Prostate gland (tissue), 2 donors: ENCODE results near the gene FARP2.

Experiments used
- POLR2A ChIP-seq: fragments of 450-650 bp; IDR thresholded peaks from one replicate; pipeline ENCODE4 v1.6.1; 2016; ENCODE audit warnings: antibody characterized with exemption, mild to moderate bottlenecking
- POLR2AphosphoS5 ChIP-seq: sonication (generic); formaldehyde crosslinking; IDR thresholded peaks from one replicate; pipeline ENCODE4 v1.6.1; 2017; ENCODE audit warnings: antibody characterized with exemption
- TF ChIP-seq, protein P1 (sequence below), 4 experiments: fragments of 200-600 bp in 2 of 4; fragments of 450-650 bp in 2 of 4; sonication (generic) in 2 of 4; IDR thresholded peaks; 1 replicate in 3 of 4; 2 replicates in 1 of 4; pipeline ENCODE4 v1.5.1; 2016 to 2019; ENCODE audit warnings: antibody characterized with exemption in 4 of 4, mild to moderate bottlenecking in 2 of 4, moderate library complexity in 2 of 4

DNA sequence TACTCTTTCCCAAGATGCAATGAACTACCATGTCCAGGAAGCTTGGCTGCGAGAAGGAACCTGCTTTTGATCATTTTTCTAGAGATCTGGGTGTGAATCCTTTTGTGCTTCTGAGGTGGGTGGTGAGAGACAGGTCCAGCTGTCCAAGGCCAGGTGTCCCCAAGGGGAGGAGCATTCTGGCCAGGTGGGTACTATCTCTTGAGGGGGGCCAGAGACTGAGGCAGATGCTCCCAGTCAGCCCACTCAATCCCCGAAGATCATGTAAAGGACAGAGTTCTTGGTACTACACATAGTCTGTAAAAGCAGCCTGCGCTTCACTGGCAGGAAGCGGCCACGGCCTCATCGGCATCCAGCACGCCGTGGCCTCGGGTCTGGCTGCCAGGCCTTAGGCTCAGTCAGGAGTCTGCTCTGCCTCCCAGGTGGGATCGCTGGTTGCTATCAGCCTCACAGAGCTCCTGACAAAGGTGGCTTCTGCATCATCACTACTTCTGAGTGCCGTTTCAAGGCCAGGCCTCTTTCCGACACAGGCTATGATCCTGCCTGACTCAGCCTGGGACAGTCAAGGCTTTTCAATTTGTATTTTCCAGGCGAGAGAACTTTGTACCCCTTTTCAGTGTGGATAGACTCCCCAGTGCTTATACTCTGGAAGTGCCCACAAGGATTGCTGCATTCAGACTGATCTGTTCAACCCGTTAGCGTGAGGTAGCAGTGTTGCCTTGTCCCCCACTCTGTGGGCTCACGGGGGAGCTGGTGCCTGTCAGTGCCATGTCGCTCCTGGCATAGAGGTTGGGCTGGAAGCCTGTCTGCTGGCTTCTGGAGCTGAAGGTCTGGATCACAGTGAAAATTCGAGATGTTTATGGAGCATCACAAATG, 123.2 kb downstream of the FARP2 start:
- TF ChIP-seq POLR2AphosphoS5 = no peak
- TF ChIP-seq POLR2A = no peak
- TF ChIP-seq, protein P1, sequence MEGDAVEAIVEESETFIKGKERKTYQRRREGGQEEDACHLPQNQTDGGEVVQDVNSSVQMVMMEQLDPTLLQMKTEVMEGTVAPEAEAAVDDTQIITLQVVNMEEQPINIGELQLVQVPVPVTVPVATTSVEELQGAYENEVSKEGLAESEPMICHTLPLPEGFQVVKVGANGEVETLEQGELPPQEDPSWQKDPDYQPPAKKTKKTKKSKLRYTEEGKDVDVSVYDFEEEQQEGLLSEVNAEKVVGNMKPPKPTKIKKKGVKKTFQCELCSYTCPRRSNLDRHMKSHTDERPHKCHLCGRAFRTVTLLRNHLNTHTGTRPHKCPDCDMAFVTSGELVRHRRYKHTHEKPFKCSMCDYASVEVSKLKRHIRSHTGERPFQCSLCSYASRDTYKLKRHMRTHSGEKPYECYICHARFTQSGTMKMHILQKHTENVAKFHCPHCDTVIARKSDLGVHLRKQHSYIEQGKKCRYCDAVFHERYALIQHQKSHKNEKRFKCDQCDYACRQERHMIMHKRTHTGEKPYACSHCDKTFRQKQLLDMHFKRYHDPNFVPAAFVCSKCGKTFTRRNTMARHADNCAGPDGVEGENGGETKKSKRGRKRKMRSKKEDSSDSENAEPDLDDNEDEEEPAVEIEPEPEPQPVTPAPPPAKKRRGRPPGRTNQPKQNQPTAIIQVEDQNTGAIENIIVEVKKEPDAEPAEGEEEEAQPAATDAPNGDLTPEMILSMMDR (IDR thresholded peaks at IDR 0.05) = no peak
